ENCODE measurements around the gene DLGAP4. TPM values are rescaled to one million over a fixed set of nuclear protein-coding genes. Genes with fewer than 3 reads are reported as not detected.

DLGAP4 gene
- total and polyA plus RNA-seq, 2 of the 13 experiments (the other 11 are each of a cell fraction or from before 2014, with no cell fraction given), result 15.2 to 26.7 TPM

GRCh38 chr20:36460648-36461599 lies 154.8 kb downstream of the DLGAP4 start (continued):
- TF ChIP-seq RAD51 (IDR thresholded peaks at IDR 0.05; ENCODE audit: borderline replicate concordance) (no peak), TCF12 (IDR thresholded peaks at IDR 0.05) (no peak), TCF12 (CRISPR knock-in tag; IDR thresholded peaks at IDR 0.05) (peak; percentile 89; the same call in 1 of the 2 replicates), ZNF629 (CRISPR knock-in tag; conservative IDR thresholded peaks at IDR 0.05) (no peak; the same call in 1 of the 2 replicates), ZNF318 (CRISPR knock-in tag; IDR thresholded peaks at IDR 0.05) (no peak), ZC3H4 (CRISPR knock-in tag; IDR thresholded peaks at IDR 0.05; ENCODE audit: borderline replicate concordance) (no peak), KLF12 (CRISPR knock-in tag; IDR thresholded peaks at IDR 0.05; ENCODE audit: borderline replicate concordance) (peak; percentile 96), ZNF7 (CRISPR knock-in tag; IDR thresholded peaks at IDR 0.05) (no peak), ZHX2 (IDR thresholded peaks at IDR 0.05; ENCODE audit: low read depth) (peak; percentile 22; the same call in 1 of the 2 replicates), ZHX2 (CRISPR knock-in tag; IDR thresholded peaks at IDR 0.05; ENCODE audit: borderline replicate concordance) (peak; percentile 42; the same call in 1 of the 2 replicates), ZNF619 (CRISPR knock-in tag; IDR thresholded peaks at IDR 0.05) (0 out of 2 replicates have a peak, but pooled peaks have one; percentile 68), CHD2 (IDR thresholded peaks at IDR 0.05; ENCODE audit: low read depth, low read length) (peak; percentile 24; the same call in 1 of the 2 replicates), ZNF333 (CRISPR knock-in tag; IDR thresholded peaks at IDR 0.05; ENCODE audit: borderline replicate concordance) (peak; percentile 93)

Measured in HepG2 (cell line).